Activated CD8-positive, alpha-beta T cell treated with anti-CD3 and anti-CD28 coated beads for 36 hours (primary cell): ENCODE data around the gene MOBP. TPM values are rescaled to one million over a fixed set of nuclear protein-coding genes. Genes with fewer than 3 reads are reported as not detected.

ENCODE experiments used
- ATAC-seq: fragments of 200-7000 bp; cut with Tn5 transposase; one replicate; pipeline ENCODE4 v1.10.0; 2021; ENCODE audit warnings: mild to moderate bottlenecking, moderate library complexity
- CTCF ChIA-PET: fragments of 350-600 bp; sonication (Branson Sonifier 250); formaldehyde crosslinking; loops from one replicate; lab custom pipeline; 2021; ENCODE audit warnings: antibody characterized with exemption; lab: Charles Lee
- POLR2A ChIA-PET: fragments of 350-600 bp; sonication (Branson Sonifier 250); formaldehyde crosslinking; loops from one replicate; lab custom pipeline; 2021; ENCODE audit warnings: antibody characterized with exemption; lab: Charles Lee
- DNase-seq: peaks from one replicate; pipeline ENCODE4 v3.0.0-alpha.2; 2020
- H3K27ac Mint-ChIP-seq: one replicate; pipeline ENCODE4 v1.8.0; 2021; ENCODE audit warnings: mild to moderate bottlenecking, mixed read lengths
- H3K27me3 Mint-ChIP-seq: one replicate; pipeline ENCODE4 v1.8.0; 2021; ENCODE audit warnings: mixed read lengths
- H3K36me3 Mint-ChIP-seq: one replicate; pipeline ENCODE4 v1.8.0; 2021; ENCODE audit warnings: low read depth, mixed read lengths
- H3K4me1 Mint-ChIP-seq: one replicate; pipeline ENCODE4 v1.8.0; 2021; ENCODE audit warnings: low read depth, mixed read lengths
- H3K4me3 Mint-ChIP-seq: one replicate; pipeline ENCODE4 v1.8.0; 2021; ENCODE audit warnings: mild to moderate bottlenecking, moderate library complexity, mixed read lengths
- H3K9me3 Mint-ChIP-seq: one replicate; pipeline ENCODE4 v1.8.0; 2021; ENCODE audit warnings: mixed read lengths
- intact Hi-C: fragments of 100-400 bp; cut with micrococcal nuclease; formaldehyde crosslinking; loops from one replicate; pipeline ENCODE4 v1.10.0; 2022
- total RNA-seq, 2 experiments: library from RNA; stranded (reverse); gene quantifications; one replicate each; pipeline ENCODE4 v1.2.3, GENCODE V29; 2021
- TF ChIP-seq, protein P1 (sequence below): fragments of 200-600 bp; IDR thresholded peaks from one replicate; pipeline ENCODE4 v1.8.0; 2022; ENCODE audit warnings: antibody characterized with exemption, mild to moderate bottlenecking

Gene MOBP
- total RNA-seq, 2 experiments from 2014 or later = not detected

DNA sequence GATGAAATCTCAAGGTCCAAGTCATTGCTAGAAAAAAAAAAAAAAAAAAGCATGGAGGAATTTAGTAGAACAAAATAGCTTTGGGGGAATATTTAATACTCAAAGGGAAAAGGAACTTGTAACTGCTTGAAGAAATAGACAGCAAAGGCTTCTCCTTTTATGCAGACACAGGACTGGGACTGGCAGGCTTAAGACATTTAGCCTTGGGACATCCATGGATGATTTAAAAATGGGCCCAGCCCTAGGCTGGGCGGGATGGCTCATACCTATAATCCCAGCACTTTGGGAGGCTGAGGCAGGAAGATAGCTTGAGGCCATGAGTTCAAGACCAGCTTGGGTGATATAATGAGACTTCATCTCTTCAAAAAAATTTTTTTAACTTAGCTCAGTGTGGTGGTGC, 41.2 kb upstream of the MOBP start:
- Mint-ChIP-seq H3K27me3 (peaks cover 1% of the 10 kb centered on the region), H3K4me1 (no peaks in the 10 kb centered on the region), H3K27ac (no peak overlapping the region), H3K9me3 (no peaks in the 10 kb centered on the region), H3K36me3 (peaks cover 5% of the 10 kb centered on the region), H3K4me3 (no peak overlapping the region)
- ATAC-seq = no peak
- POLR2A ChIA-PET = interaction anchor here (1.0 to 4.3 kb wide), 2 partner anchors 12 to 19 kb away, joined by 3 to 32 read pairs; no protein-coding TSS in a partner anchor
- no peak for DNase-seq
- TF ChIP-seq, protein P1, sequence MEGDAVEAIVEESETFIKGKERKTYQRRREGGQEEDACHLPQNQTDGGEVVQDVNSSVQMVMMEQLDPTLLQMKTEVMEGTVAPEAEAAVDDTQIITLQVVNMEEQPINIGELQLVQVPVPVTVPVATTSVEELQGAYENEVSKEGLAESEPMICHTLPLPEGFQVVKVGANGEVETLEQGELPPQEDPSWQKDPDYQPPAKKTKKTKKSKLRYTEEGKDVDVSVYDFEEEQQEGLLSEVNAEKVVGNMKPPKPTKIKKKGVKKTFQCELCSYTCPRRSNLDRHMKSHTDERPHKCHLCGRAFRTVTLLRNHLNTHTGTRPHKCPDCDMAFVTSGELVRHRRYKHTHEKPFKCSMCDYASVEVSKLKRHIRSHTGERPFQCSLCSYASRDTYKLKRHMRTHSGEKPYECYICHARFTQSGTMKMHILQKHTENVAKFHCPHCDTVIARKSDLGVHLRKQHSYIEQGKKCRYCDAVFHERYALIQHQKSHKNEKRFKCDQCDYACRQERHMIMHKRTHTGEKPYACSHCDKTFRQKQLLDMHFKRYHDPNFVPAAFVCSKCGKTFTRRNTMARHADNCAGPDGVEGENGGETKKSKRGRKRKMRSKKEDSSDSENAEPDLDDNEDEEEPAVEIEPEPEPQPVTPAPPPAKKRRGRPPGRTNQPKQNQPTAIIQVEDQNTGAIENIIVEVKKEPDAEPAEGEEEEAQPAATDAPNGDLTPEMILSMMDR = no peak
- intact Hi-C loops = no loop called here
- CTCF ChIA-PET = interaction anchor here (0.9 kb wide), 1 partner anchor 73 kb away, joined by 4 read pairs; no protein-coding TSS in a partner anchor

DNA sequence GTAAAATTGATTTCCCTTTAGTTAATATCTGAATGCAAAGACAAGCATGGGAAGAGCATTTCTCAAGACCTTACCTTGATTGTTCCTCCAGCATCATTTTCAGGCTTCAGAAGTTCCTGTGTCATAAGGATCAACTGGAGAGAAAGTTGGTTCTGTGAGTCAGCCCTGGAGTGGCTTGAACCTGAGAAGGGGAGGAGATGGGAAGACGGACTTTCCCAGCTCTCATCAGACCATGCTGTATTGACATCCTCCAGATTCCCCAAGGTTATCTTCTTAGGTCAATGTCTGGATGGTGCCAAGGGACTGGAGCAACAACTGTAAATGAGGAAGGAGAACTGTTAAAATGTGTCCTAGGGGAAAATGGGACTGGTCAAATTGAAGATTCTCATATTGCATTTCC, 40.0 kb upstream of the MOBP start:
- intact Hi-C loops = no loop called here
- POLR2A ChIA-PET = interaction anchor here (1.2 to 4.3 kb wide), 2 partner anchors 10 to 13 kb away, joined by 4 to 32 read pairs; no protein-coding TSS in a partner anchor
- H3K27ac Mint-ChIP-seq = no peak overlapping the region

DNA sequence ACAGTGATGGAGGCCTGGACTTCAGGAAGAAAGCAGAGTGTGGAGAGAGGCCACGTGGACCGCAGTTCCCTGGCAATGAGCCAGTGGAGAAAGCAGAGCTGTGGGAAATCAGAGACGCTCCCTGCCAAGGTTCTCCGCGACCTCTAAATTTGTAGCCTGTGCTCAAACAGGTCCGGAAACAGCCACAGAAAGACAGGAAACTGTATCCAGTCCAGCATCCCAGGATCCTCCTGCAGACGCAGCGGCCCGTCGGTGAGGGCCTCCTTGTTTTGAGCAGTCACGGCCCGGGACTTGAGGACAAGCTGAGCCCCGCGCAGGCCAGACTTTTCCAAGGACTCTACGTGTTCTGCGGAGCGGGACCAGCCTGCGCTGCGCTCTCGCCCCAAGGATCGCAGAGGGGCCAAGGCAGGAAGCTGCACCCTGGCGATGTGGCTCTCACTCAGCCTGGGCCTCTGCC, 38.7 kb upstream of the MOBP start:
- no peak for DNase-seq
- Mint-ChIP-seq H3K9me3 (no peaks in the 10 kb centered on the region), H3K27ac (no peak overlapping the region), H3K4me3 (no peak overlapping the region), H3K27me3 (peaks cover 1% of the 10 kb centered on the region), H3K36me3 (no peaks in the 10 kb centered on the region), H3K4me1 (no peaks in the 10 kb centered on the region)
- POLR2A ChIA-PET = interaction anchor here (1.0 to 1.2 kb wide), 2 partner anchors 11 to 22 kb away, joined by 3 to 4 read pairs; no protein-coding TSS in a partner anchor
- ATAC-seq = no peak
- TF ChIP-seq, protein P1 = no peak
- CTCF ChIA-PET = no interaction called here
- intact Hi-C loops = no loop called here

More for the DNA sequence above, 40.0 kb upstream of the MOBP start:
- ATAC-seq = no peak
- Mint-ChIP-seq H3K36me3 (no peaks in the 10 kb centered on the region), H3K9me3 (no peaks in the 10 kb centered on the region), H3K4me3 (no peak overlapping the region), H3K4me1 (no peaks in the 10 kb centered on the region), H3K27me3 (peaks cover 1% of the 10 kb centered on the region)
- TF ChIP-seq, protein P1 = no peak
- CTCF ChIA-PET = interaction anchor here (1.0 kb wide), 1 partner anchor 11 kb away, joined by 3 read pairs; no protein-coding TSS in a partner anchor
- DNase-seq = no peak

DNA sequence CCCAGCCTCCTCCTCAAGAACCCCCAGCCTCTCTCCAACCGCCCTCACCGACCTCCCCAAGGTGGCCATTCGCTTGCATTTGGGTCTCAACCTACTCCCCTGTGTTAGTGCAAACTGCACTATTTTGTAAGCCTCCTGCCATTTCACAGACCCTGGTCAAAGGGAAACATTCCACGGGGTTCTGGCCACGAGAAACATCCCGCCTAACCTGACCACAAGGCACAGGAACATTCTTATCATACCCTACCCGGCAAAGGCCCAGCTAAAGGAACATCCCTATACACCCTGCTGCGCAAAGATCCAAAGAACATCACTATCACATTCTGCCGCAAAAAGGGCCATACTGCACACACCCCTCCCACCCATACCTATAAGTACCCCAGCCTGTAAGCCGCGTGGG, 38.0 kb upstream of the MOBP start:
- H3K4me3 Mint-ChIP-seq = no peak overlapping the region
- POLR2A ChIA-PET = interaction anchor here (1.0 to 1.1 kb wide), 2 partner anchors 15 to 23 kb away, joined by 3 to 5 read pairs; no protein-coding TSS in a partner anchor
- DNase-seq (no peak), ATAC-seq (no peak)
- CTCF ChIA-PET = no interaction called here
- no peaks in the 10 kb centered on the region for H3K36me3 Mint-ChIP-seq
- TF ChIP-seq, protein P1 = no peak
- peaks cover 1% of the 10 kb centered on the region for H3K27me3 Mint-ChIP-seq
- no peaks in the 10 kb centered on the region for H3K4me1 Mint-ChIP-seq
- H3K9me3 Mint-ChIP-seq = no peaks in the 10 kb centered on the region
- no peak overlapping the region for H3K27ac Mint-ChIP-seq
- intact Hi-C loops = no loop called here

DNA sequence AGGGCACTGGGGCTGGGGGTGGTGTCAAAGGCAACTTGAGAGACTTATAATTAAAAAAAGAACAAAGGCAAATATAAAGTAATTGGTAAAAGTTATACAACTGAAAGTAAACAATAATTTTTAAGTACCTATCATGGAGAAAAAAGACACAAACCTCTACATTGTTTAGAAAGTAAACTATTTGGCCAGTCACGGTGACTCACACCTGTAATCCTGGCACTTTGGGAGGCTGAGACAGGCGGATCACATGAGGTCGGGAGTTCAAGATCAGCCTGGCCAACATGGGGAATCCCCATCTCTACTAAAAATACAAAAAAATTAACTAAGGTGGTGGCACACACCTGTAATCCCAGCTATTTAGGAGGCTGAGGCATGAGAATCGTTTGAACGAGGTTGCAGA, 35.1 kb upstream of the MOBP start:
- DNase-seq = no peak
- POLR2A ChIA-PET = interaction anchor here (1.2 to 1.7 kb wide), 2 partner anchors 17 to 26 kb away, joined by 7 to 8 read pairs; partner anchors contain the start of gene RPSA
- H3K27ac Mint-ChIP-seq = no peak overlapping the region
- TF ChIP-seq, protein P1 = no peak
- H3K9me3 Mint-ChIP-seq = no peaks in the 10 kb centered on the region
- H3K4me3 Mint-ChIP-seq = no peak overlapping the region
- H3K36me3 Mint-ChIP-seq = no peaks in the 10 kb centered on the region
- peaks cover 1% of the 10 kb centered on the region for H3K27me3 Mint-ChIP-seq
- intact Hi-C loops = no loop called here
- CTCF ChIA-PET = no interaction called here
- no peaks in the 10 kb centered on the region for H3K4me1 Mint-ChIP-seq
- ATAC-seq = no peak
